ENCODE data around the gene CIRBP. TPM values are rescaled to one million over a fixed set of nuclear protein-coding genes. Genes with fewer than 3 reads are reported as not detected.

CIRBP gene
- total RNA-seq, 1 experiment from 2014 or later: 263 TPM

DNA sequence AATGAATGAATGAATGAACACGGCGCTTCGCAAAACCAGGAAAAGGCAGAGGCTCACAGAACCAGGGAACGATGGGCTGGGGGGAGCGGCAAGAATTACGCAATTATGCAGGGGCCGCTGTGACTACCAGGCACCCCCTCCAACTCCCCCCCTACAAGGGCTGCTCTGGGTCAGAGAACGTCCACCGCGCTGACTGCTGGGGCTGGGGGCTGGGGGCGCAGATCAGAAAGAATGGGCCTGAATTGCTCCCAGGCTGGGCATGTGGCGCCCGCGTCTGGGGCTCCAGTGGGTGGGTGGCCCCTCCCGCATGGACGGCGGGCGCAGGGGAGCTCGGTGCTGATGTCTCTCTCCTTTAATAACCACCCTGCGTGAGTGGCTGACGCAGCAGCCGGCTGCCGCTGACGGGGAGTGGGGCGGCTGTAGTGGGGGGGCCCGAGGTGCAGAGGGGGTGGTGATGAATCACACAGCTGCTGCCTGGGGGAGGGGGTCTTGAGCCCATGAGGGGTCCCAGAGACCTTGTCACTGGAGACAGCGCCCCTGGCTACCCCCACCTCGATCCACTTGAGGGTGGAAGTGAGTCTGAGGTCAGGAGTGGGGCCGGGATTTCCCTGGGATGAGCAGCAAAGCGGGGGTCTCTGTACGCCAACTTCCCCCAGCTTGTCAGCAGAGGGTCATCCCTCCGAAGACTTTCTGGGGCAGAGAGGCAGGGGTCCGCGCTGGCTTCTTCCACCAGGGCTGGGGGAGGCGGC, 1.5 kb upstream of the CIRBP start:
- Histone ChIP-seq H3K9ac (ENCODE audit: extremely low read depth, insufficient read length, low read length) (no peak overlapping the region), H2AK5ac (ENCODE audit: insufficient read length, low read length) (no peak overlapping the region), H3K4me1 (ENCODE audit: insufficient read depth, low read length) (peaks cover 4% of the 10 kb centered on the region; the same call in 1 of the 2 replicates), H3K27ac (ENCODE audit: insufficient read length, low read depth, low read length) (no peak overlapping the region), H2AFZ (ENCODE audit: low read length) (no peak overlapping the region), H3K9me3 (ENCODE audit: control insufficient read depth, low read depth, low read length) (no peaks in the 10 kb centered on the region), H3K79me1 (ENCODE audit: insufficient read depth, low read depth, low read length, poor library complexity, severe bottlenecking) (peaks cover 9% of the 10 kb centered on the region), H3K18ac (ENCODE audit: insufficient read length, low read depth, low read length) (no peak overlapping the region), H2BK12ac (ENCODE audit: insufficient read length, low read depth, low read length) (no peak overlapping the region), H3K79me2 (ENCODE audit: insufficient read depth, low read length) (peaks cover 4% of the 10 kb centered on the region; the same call in 1 of the 2 replicates), H4K8ac (replicated peaks; ENCODE audit: insufficient read length, low read depth, low read length) (no peak overlapping the region), H4K20me1 (ENCODE audit: control insufficient read depth, insufficient read depth, insufficient read length) (no peaks in the 10 kb centered on the region), H2BK15ac (ENCODE audit: low read depth, low read length) (no peak overlapping the region), H3K23ac (ENCODE audit: insufficient read length, low read depth, low read length) (no peak overlapping the region), H4K91ac (ENCODE audit: insufficient read length, low read depth, low read length) (no peak overlapping the region), H2BK120ac (ENCODE audit: low read depth, low read length, poor library complexity, severe bottlenecking) (no peak overlapping the region), H4K5ac (ENCODE audit: insufficient read length, low read depth, low read length) (no peak overlapping the region), H2BK5ac (ENCODE audit: insufficient read length, low read length) (no peak overlapping the region), H3K14ac (ENCODE audit: insufficient read depth, low read length) (no peak overlapping the region), H3K23me2 (ENCODE audit: insufficient read length, low read depth, low read length, poor library complexity, severe bottlenecking) (peaks cover 17% of the 10 kb centered on the region), H2BK20ac (ENCODE audit: low read depth, low read length, poor library complexity, severe bottlenecking) (no peak overlapping the region), H3K27me3 (ENCODE audit: insufficient read depth, low read length) (no peaks in the 10 kb centered on the region), H3K4me2 (ENCODE audit: insufficient read depth, insufficient read length, low read length) (peak overlapping the region; percentile 44), H3K4ac (ENCODE audit: low read depth, low read length) (no peak overlapping the region), H3K56ac (ENCODE audit: insufficient read length, low read depth, low read length) (no peak overlapping the region), H3T11ph (ENCODE audit: low read length) (no peak overlapping the region)
- no peaks in the 10 kb centered on the region for H3K9me3 Mint-ChIP-seq
- H3K36me3 Mint-ChIP-seq (ENCODE audit: insufficient read depth in 1 of 3, low read depth in 3 of 3): peaks cover 23 to 41% (median 28%) of the 10 kb centered on the region in 3 experiments
- H3K4me3 Mint-ChIP-seq: peak overlapping the region; percentile 56 to 75
- WGBS (ENCODE audit: extremely low coverage, insufficient read length, low lambda C conversion rate): no CpG with 5 or more reads among the region's 35 CpGs
- peaks cover 56 to 61% of the 10 kb centered on the region in 2 experiments for H3K4me1 Mint-ChIP-seq
- no peak for DNase-seq
- TF ChIP-seq CTCF (conservative IDR thresholded peaks at IDR 0.05): no peak
- no peak overlapping the region; a peak in 1 of 7 replicates for H3K27ac Mint-ChIP-seq
- peaks cover 13% of the 10 kb centered on the region for H3K27me3 Mint-ChIP-seq (ENCODE audit: low read depth)
